GM21528 (cell line): ENCODE measurements around the gene KRT38.
"Not testable (repeated sequence)": the region's sequence is repeated elsewhere in the genome, so short reads cannot be mapped to it uniquely, and the experiment has no call there.

Experiments used
- ATAC-seq: cut with Tn5 transposase; IDR thresholded peaks from one replicate; pipeline ENCODE4 v1.9.1; 2021; ENCODE audit warnings: mild to moderate bottlenecking, moderate library complexity; ENCODE audit not compliant: unreplicated experiment, low FRiP score

The KRT38 gene

GRCh38 chr17:41396996-41397660, 43.7 kb downstream of the KRT38 start, which contains the start of gene KRT31:
Gene KRT31 (minus strand): TSS chr17:41397608. CDS start chr17:41397539, 69 bp downstream.
- no peak for ATAC-seq

GRCh38 chr17:41396340-41396739, 44.4 kb downstream of the KRT38 start:
- ATAC-seq, result no peak

GRCh38 chr17:41395611-41396010, 45.2 kb downstream of the KRT38 start:
- no peak for ATAC-seq

- ATAC-seq, result not testable (repeated sequence)
These were observed 45.7 kb downstream of the KRT38 start for GRCh38 chr17:41395044-41395443.

GRCh38 chr17:41394254-41394996, 46.4 kb downstream of the KRT38 start:
- ATAC-seq, result no peak

- no peak for ATAC-seq
These were observed 47.0 kb downstream of the KRT38 start for GRCh38 chr17:41393826-41394225.

- ATAC-seq, result no peak
These were observed 47.5 kb downstream of the KRT38 start for GRCh38 chr17:41393294-41393693.

GRCh38 chr17:41392278-41392677, 48.5 kb downstream of the KRT38 start:
- ATAC-seq, result no peak

GRCh38 chr17:41391535-41391934, 49.2 kb downstream of the KRT38 start:
- no peak for ATAC-seq

- ATAC-seq, result no peak
These were observed 50.3 kb downstream of the KRT38 start for GRCh38 chr17:41390411-41390938.

GRCh38 chr17:41387670-41388069, 53.1 kb downstream of the KRT38 start:
- no peak for ATAC-seq

GRCh38 chr17:41386227-41386626, 54.6 kb downstream of the KRT38 start:
- ATAC-seq, result no peak
